Gastrocnemius medialis (tissue), 4 donors: ENCODE measurements around the gene COX8C. TPM values are rescaled to one million over a fixed set of nuclear protein-coding genes. Genes with fewer than 3 reads are reported as not detected.

Source experiments
- ATAC-seq, 2 donors: fragments of 150-250 bp; one replicate each; pipeline ENCODE4 v1.9.1; 2016
- DNase-seq, 2 donors: peaks; one replicate each; pipeline ENCODE4 v3.0.0-alpha.2; 2019
- H3K27ac ChIP-seq, 4 donors: fragments of 200-600 bp; sonication (generic); 1 replicate in 1 of 4; 2 replicates in 3 of 4; pipeline ENCODE4 v1.5.1; 2016 to 2018; ENCODE audit warnings: mild to moderate bottlenecking in 2 of 4, moderate library complexity in 1 of 4
- H3K27me3 ChIP-seq, 3 donors: fragments of 200-600 bp; sonication (generic) in 2 of 3; 1 replicate in 1 of 3; 2 replicates in 2 of 3; pipeline versions ENCODE4 v1.5.1 to v1.6.0; 2016 to 2019; ENCODE audit warnings: mild to moderate bottlenecking in 1 of 3, moderate library complexity in 1 of 3
- H3K36me3 ChIP-seq, 2 donors: fragments of 200-600 bp; sonication (generic) in 1 of 2; one replicate each; pipeline ENCODE4 v1.5.1; 2017 to 2018
- H3K4me1 ChIP-seq, 2 donors: fragments of 200-600 bp; sonication (generic) in 1 of 2; one replicate each; pipeline ENCODE4 v1.5.1; 2016 to 2017; ENCODE audit warnings: mild to moderate bottlenecking in 2 of 2
- H3K4me3 ChIP-seq, 4 donors: fragments of 200-600 bp; sonication (generic) in 3 of 4; 1 replicate in 1 of 4; 2 replicates in 3 of 4; pipeline ENCODE4 v1.5.1; 2016 to 2019; ENCODE audit warnings: mild to moderate bottlenecking in 2 of 4
- H3K9me3 ChIP-seq, 3 donors: fragments of 200-600 bp; sonication (generic) in 2 of 3; 1 replicate in 1 of 3; 2 replicates in 2 of 3; pipeline ENCODE4 v1.5.1; 2016 to 2019
- CTCF ChIP-seq, 5 experiments: fragments of 450-650 bp in 3 of 5; fragments of 200-600 bp in 2 of 5; sonication (generic) in 2 of 5; IDR thresholded peaks in 4 of 5; conservative IDR thresholded peaks in 1 of 5; 1 replicate in 4 of 5; 2 replicates in 1 of 5; pipeline ENCODE4 v1.5.1; 2016 to 2019; ENCODE audit warnings: antibody characterized with exemption in 5 of 5, mild to moderate bottlenecking in 3 of 5, moderate library complexity in 3 of 5
- POLR2A ChIP-seq, 2 donors: fragments of 450-650 bp; IDR thresholded peaks; one replicate each; pipeline ENCODE4 v1.6.1; 2017; ENCODE audit warnings: antibody characterized with exemption in 2 of 2, mild to moderate bottlenecking in 2 of 2, moderate library complexity in 2 of 2
- in situ Hi-C, 4 donors: fragments of 200-750 bp; cut with MboI; loops; one replicate each; pipeline versions ENCODE4 v1.15.0 to v1.8.0; 2017; ENCODE audit warnings: low sequenced_read_pairs in 4 of 4
- intact Hi-C: fragments of 100-400 bp; cut with DNase I; formaldehyde crosslinking; loops from one replicate; pipeline ENCODE4 v1.15.1; 2023; ENCODE audit warnings: low total_unique reads
- total RNA-seq, 4 donors: library from RNA; depleted of rRNA; stranded (reverse); fragments of >200 nt; gene quantifications; one replicate each; pipeline versions ENCODE4 v1.1.0 to v1.2.3, GENCODE V29; 2016

Gene COX8C
- total RNA-seq, 4 donors from 2014 or later = not detected

GRCh38 chr14:93319494-93319893 is 27.5 kb upstream of the COX8C start:
- Histone ChIP-seq H3K4me1 (peaks cover 11 to 16% of the 10 kb centered on the region in 2 donors), H3K36me3 (no peaks in the 10 kb centered on the region), H3K9me3 (no peaks in the 10 kb centered on the region), H3K27ac (no peak overlapping the region), H3K27me3 (no peaks in the 10 kb centered on the region), H3K4me3 (no peak overlapping the region)
- no peak for ATAC-seq
- intact Hi-C loops (no loop called here), in situ Hi-C loops (no loop called here)
- no peak for TF ChIP-seq CTCF (IDR thresholded peaks at IDR 0.05 in 4 of 5, conservative IDR thresholded peaks at IDR 0.05 in 1 of 5)
- TF ChIP-seq POLR2A (IDR thresholded peaks at IDR 0.05) = no peak
- DNase-seq = no peak

GRCh38 chr14:93319958-93320357 is 27.0 kb upstream of the COX8C start:
- DNase-seq = no peak
- in situ Hi-C loops (no loop called here), intact Hi-C loops (no loop called here)
- no peak overlapping the region for H3K4me3 ChIP-seq
- ATAC-seq = no peak
- H3K4me1 ChIP-seq = peaks cover 11 to 16% of the 10 kb centered on the region in 2 donors
- H3K36me3 ChIP-seq = no peaks in the 10 kb centered on the region
- TF ChIP-seq POLR2A (IDR thresholded peaks at IDR 0.05) (no peak), CTCF (IDR thresholded peaks at IDR 0.05 in 4 of 5, conservative IDR thresholded peaks at IDR 0.05 in 1 of 5) (no peak)
- no peak overlapping the region for H3K27ac ChIP-seq
- H3K27me3 ChIP-seq = no peaks in the 10 kb centered on the region
- no peaks in the 10 kb centered on the region for H3K9me3 ChIP-seq

- intact Hi-C loops (no loop called here), in situ Hi-C loops (no loop called here)
- DNase-seq (no peak), ATAC-seq (no peak)
- H3K4me1 ChIP-seq = peaks cover 11 to 16% of the 10 kb centered on the region in 2 donors
- H3K27ac ChIP-seq = no peak overlapping the region
- H3K27me3 ChIP-seq = no peaks in the 10 kb centered on the region
- no peak overlapping the region for H3K4me3 ChIP-seq
- H3K9me3 ChIP-seq = no peaks in the 10 kb centered on the region
- no peaks in the 10 kb centered on the region for H3K36me3 ChIP-seq
- no peak for TF ChIP-seq POLR2A (IDR thresholded peaks at IDR 0.05)
- no peak for TF ChIP-seq CTCF (IDR thresholded peaks at IDR 0.05 in 4 of 5, conservative IDR thresholded peaks at IDR 0.05 in 1 of 5)
These were observed 26.5 kb upstream of the COX8C start for GRCh38 chr14:93320489-93320888.

- in situ Hi-C loops (no loop called here), intact Hi-C loops (no loop called here)
- no peak overlapping the region for H3K4me3 ChIP-seq
- no peaks in the 10 kb centered on the region for H3K27me3 ChIP-seq
- H3K36me3 ChIP-seq = no peaks in the 10 kb centered on the region
- H3K4me1 ChIP-seq = peaks cover 0 to 11% of the 10 kb centered on the region in 2 donors
- H3K27ac ChIP-seq = no peak overlapping the region
- DNase-seq = no peak
- no peak for TF ChIP-seq POLR2A (IDR thresholded peaks at IDR 0.05)
- no peak for TF ChIP-seq CTCF (IDR thresholded peaks at IDR 0.05 in 4 of 5, conservative IDR thresholded peaks at IDR 0.05 in 1 of 5)
- no peak for ATAC-seq
- H3K9me3 ChIP-seq = no peaks in the 10 kb centered on the region
These were observed 23.9 kb upstream of the COX8C start for GRCh38 chr14:93322929-93323599.
